Measurements from ENCODE around the gene CDHR3. TPM values are rescaled to one million over a fixed set of nuclear protein-coding genes. Genes with fewer than 3 reads are reported as not detected.

Gene CDHR3
- total and polyA plus RNA-seq, 5 donors from 2014 or later: 5.6 to 38.2 (median 8.5) TPM

GRCh38 chr7:105931179-105931578 lies 31.9 kb upstream of the CDHR3 start:
- Histone ChIP-seq H3K4me1 (ENCODE audit: control insufficient read depth, insufficient read depth, low read length, poor library complexity, severe bottlenecking) (no peaks in the 10 kb centered on the region), H3K9me3 (ENCODE audit: control insufficient read depth in 2 of 2, low read length in 2 of 2) (no peaks in the 10 kb centered on the region), H3K36me3 (ENCODE audit: control insufficient read depth, insufficient read depth, low read length) (peaks cover 19% of the 10 kb centered on the region), H3K27ac (ENCODE audit: insufficient read depth, low read length, poor library complexity, severe bottlenecking) (no peak overlapping the region), H3K27me3 (ENCODE audit: control insufficient read depth, insufficient read depth, low read length) (no peaks in the 10 kb centered on the region), H3K4me3 (ENCODE audit: low read depth, low read length) (no peak overlapping the region)
- H3K4me3 Mint-ChIP-seq: no peak overlapping the region
- H3K9me3 Mint-ChIP-seq: no peaks in the 10 kb centered on the region
- H3K27me3 Mint-ChIP-seq: no peaks in the 10 kb centered on the region
- peaks cover 4% of the 10 kb centered on the region for H3K36me3 Mint-ChIP-seq
- DNase-seq: no peak
- peaks cover 0 to 15% (median 6%) of the 10 kb centered on the region in 4 donors for H3K4me1 Mint-ChIP-seq
- H3K27ac Mint-ChIP-seq: peak overlapping the region in 1 of 3 donors; percentile 67
- ATAC-seq (ENCODE audit: low read depth in 2 of 2): no peak

GRCh38 chr7:105932835-105933477 lies 30.1 kb upstream of the CDHR3 start:
- Mint-ChIP-seq H3K27ac (peak overlapping the region in 1 of 3 donors; percentile 67), H3K4me1 (peaks cover 0 to 15% (median 3%) of the 10 kb centered on the region in 4 donors), H3K27me3 (no peaks in the 10 kb centered on the region), H3K36me3 (peaks cover 8% of the 10 kb centered on the region), H3K9me3 (no peaks in the 10 kb centered on the region), H3K4me3 (no peak overlapping the region)
- Histone ChIP-seq H3K4me1 (ENCODE audit: control insufficient read depth, insufficient read depth, low read length, poor library complexity, severe bottlenecking) (no peaks in the 10 kb centered on the region), H3K27me3 (ENCODE audit: control insufficient read depth, insufficient read depth, low read length) (no peaks in the 10 kb centered on the region), H3K27ac (ENCODE audit: insufficient read depth, low read length, poor library complexity, severe bottlenecking) (no peak overlapping the region), H3K36me3 (ENCODE audit: control insufficient read depth, insufficient read depth, low read length) (peaks cover 18% of the 10 kb centered on the region), H3K9me3 (ENCODE audit: control insufficient read depth in 2 of 2, low read length in 2 of 2) (no peaks in the 10 kb centered on the region), H3K4me3 (ENCODE audit: low read depth, low read length) (no peak overlapping the region)
- ATAC-seq (ENCODE audit: low read depth in 2 of 2) (no peak), DNase-seq (no peak)

GRCh38 chr7:105934572-105935185 lies 28.4 kb upstream of the CDHR3 start:
- no peaks in the 10 kb centered on the region for H3K27me3 ChIP-seq (ENCODE audit: control insufficient read depth, insufficient read depth, low read length)
- H3K4me3 Mint-ChIP-seq: no peak overlapping the region
- H3K9me3 ChIP-seq (ENCODE audit: control insufficient read depth in 2 of 2, low read length in 2 of 2): no peaks in the 10 kb centered on the region
- no peaks in the 10 kb centered on the region for H3K9me3 Mint-ChIP-seq
- peaks cover 0 to 11% (median 2%) of the 10 kb centered on the region in 4 donors for H3K4me1 Mint-ChIP-seq
- H3K36me3 ChIP-seq (ENCODE audit: control insufficient read depth, insufficient read depth, low read length): peaks cover 15% of the 10 kb centered on the region
- DNase-seq: peak in 1 of 3 donors; percentile 27
- peaks cover 4% of the 10 kb centered on the region for H3K36me3 Mint-ChIP-seq
- H3K4me1 ChIP-seq (ENCODE audit: control insufficient read depth, insufficient read depth, low read length, poor library complexity, severe bottlenecking): no peaks in the 10 kb centered on the region
- ATAC-seq (ENCODE audit: low read depth in 2 of 2): no peak
- peak overlapping the region in 1 of 3 donors; percentile 67 for H3K27ac Mint-ChIP-seq
- no peak overlapping the region for H3K27ac ChIP-seq (ENCODE audit: insufficient read depth, low read length, poor library complexity, severe bottlenecking)
- H3K4me3 ChIP-seq (ENCODE audit: low read depth, low read length): no peak overlapping the region
- H3K27me3 Mint-ChIP-seq: peaks cover 4% of the 10 kb centered on the region

DNA sequence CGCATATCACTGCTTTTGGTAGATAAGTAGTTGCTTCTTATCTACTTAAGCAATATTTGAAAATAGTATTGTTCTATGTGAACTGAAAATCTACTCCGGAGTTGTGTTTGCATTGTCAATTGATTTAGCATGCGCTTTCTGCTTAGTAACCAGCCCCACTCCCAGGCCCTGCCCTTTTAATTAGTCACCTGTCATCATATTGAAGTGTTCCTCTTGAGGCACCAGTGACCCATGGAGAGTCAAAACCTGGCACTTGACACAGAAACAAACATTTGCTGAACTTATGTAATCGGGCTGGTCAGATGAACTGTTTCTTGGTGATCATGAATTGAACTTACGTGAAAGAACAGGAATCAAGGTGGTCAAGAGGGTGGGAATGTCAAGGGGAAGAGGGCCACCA lies 27.8 kb upstream of the CDHR3 start:
- Histone ChIP-seq H3K27me3 (ENCODE audit: control insufficient read depth, insufficient read depth, low read length) (no peaks in the 10 kb centered on the region), H3K27ac (ENCODE audit: insufficient read depth, low read length, poor library complexity, severe bottlenecking) (no peak overlapping the region), H3K9me3 (ENCODE audit: control insufficient read depth in 2 of 2, low read length in 2 of 2) (no peaks in the 10 kb centered on the region), H3K4me1 (ENCODE audit: control insufficient read depth, insufficient read depth, low read length, poor library complexity, severe bottlenecking) (no peaks in the 10 kb centered on the region), H3K36me3 (ENCODE audit: control insufficient read depth, insufficient read depth, low read length) (peaks cover 15% of the 10 kb centered on the region), H3K4me3 (ENCODE audit: low read depth, low read length) (no peak overlapping the region)
- no peak for DNase-seq
- peaks cover 4% of the 10 kb centered on the region for H3K36me3 Mint-ChIP-seq
- no peak for ATAC-seq (ENCODE audit: low read depth in 2 of 2)
- peaks cover 0 to 11% (median 2%) of the 10 kb centered on the region in 4 donors for H3K4me1 Mint-ChIP-seq
- H3K9me3 Mint-ChIP-seq: no peaks in the 10 kb centered on the region
- no peak overlapping the region for H3K4me3 Mint-ChIP-seq
- H3K27me3 Mint-ChIP-seq: peaks cover 4% of the 10 kb centered on the region
- H3K27ac Mint-ChIP-seq: no peak overlapping the region

GRCh38 chr7:105937411-105937810 lies 25.7 kb upstream of the CDHR3 start:
- no peak overlapping the region for H3K4me3 ChIP-seq (ENCODE audit: low read depth, low read length)
- ATAC-seq (ENCODE audit: low read depth in 2 of 2): no peak

DNA sequence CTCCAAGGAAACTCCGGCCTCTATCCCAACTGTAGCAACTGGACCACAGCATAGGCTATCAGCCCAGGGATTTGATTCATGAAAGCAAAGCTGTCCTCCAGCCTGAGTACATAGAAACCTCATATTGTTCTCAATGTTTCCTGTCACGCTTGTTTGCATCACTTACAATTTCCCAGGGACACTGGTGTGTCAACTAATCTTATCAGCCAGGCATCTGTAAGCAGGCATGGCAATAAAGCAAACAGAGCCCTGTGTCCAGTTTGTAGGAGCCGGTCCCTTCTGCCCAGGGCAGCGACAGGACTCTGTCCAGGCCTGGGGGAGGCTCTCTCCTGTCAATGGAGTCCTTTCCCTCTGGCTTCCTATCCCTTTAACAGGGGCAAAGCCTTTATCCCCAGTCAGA lies 23.0 kb upstream of the CDHR3 start:
- DNase-seq (no peak), ATAC-seq (ENCODE audit: low read depth in 2 of 2) (no peak)
- Mint-ChIP-seq H3K27me3 (peaks cover 4% of the 10 kb centered on the region), H3K9me3 (peaks cover 0 to 1% (median 0%) of the 10 kb centered on the region in 7 donors), H3K27ac (no peak overlapping the region), H3K4me3 (no peak overlapping the region), H3K36me3 (peaks cover 4% of the 10 kb centered on the region), H3K4me1 (no peaks in the 10 kb centered on the region)
- no peak overlapping the region for H3K27ac ChIP-seq (ENCODE audit: insufficient read depth, low read length, poor library complexity, severe bottlenecking)
- no peaks in the 10 kb centered on the region for H3K27me3 ChIP-seq (ENCODE audit: control insufficient read depth, insufficient read depth, low read length)
- no peaks in the 10 kb centered on the region for H3K9me3 ChIP-seq (ENCODE audit: control insufficient read depth in 2 of 2, low read length in 2 of 2)
- H3K36me3 ChIP-seq (ENCODE audit: control insufficient read depth, insufficient read depth, low read length): no peaks in the 10 kb centered on the region
- H3K4me3 ChIP-seq (ENCODE audit: low read depth, low read length): no peak overlapping the region
- H3K4me1 ChIP-seq (ENCODE audit: control insufficient read depth, insufficient read depth, low read length, poor library complexity, severe bottlenecking): no peaks in the 10 kb centered on the region

More at GRCh38 chr7:105937411-105937810, 25.7 kb upstream of the CDHR3 start:
- no peaks in the 10 kb centered on the region for H3K4me1 ChIP-seq (ENCODE audit: control insufficient read depth, insufficient read depth, low read length, poor library complexity, severe bottlenecking)
- peaks cover 9% of the 10 kb centered on the region for H3K36me3 ChIP-seq (ENCODE audit: control insufficient read depth, insufficient read depth, low read length)
- H3K27ac ChIP-seq (ENCODE audit: insufficient read depth, low read length, poor library complexity, severe bottlenecking): no peak overlapping the region
- Mint-ChIP-seq H3K27ac (no peak overlapping the region), H3K4me3 (no peak overlapping the region), H3K4me1 (no peaks in the 10 kb centered on the region), H3K27me3 (peaks cover 4% of the 10 kb centered on the region), H3K36me3 (peaks cover 4% of the 10 kb centered on the region), H3K9me3 (no peaks in the 10 kb centered on the region)
- H3K27me3 ChIP-seq (ENCODE audit: control insufficient read depth, insufficient read depth, low read length): no peaks in the 10 kb centered on the region
- DNase-seq: no peak
- H3K9me3 ChIP-seq (ENCODE audit: control insufficient read depth in 2 of 2, low read length in 2 of 2): no peaks in the 10 kb centered on the region

- Mint-ChIP-seq H3K27me3 (peaks cover 4% of the 10 kb centered on the region), H3K4me3 (no peak overlapping the region), H3K4me1 (no peaks in the 10 kb centered on the region), H3K9me3 (peaks cover 0 to 1% (median 0%) of the 10 kb centered on the region in 7 donors), H3K27ac (no peak overlapping the region), H3K36me3 (peaks cover 3% of the 10 kb centered on the region)
- no peak for ATAC-seq (ENCODE audit: low read depth in 2 of 2)
- Histone ChIP-seq H3K4me1 (ENCODE audit: control insufficient read depth, insufficient read depth, low read length, poor library complexity, severe bottlenecking) (no peaks in the 10 kb centered on the region), H3K9me3 (ENCODE audit: control insufficient read depth in 2 of 2, low read length in 2 of 2) (no peaks in the 10 kb centered on the region), H3K36me3 (ENCODE audit: control insufficient read depth, insufficient read depth, low read length) (no peaks in the 10 kb centered on the region), H3K4me3 (ENCODE audit: low read depth, low read length) (no peak overlapping the region), H3K27ac (ENCODE audit: insufficient read depth, low read length, poor library complexity, severe bottlenecking) (no peak overlapping the region), H3K27me3 (ENCODE audit: control insufficient read depth, insufficient read depth, low read length) (no peaks in the 10 kb centered on the region)
- no peak for DNase-seq
Measured at GRCh38 chr7:105941596-105941995, 21.5 kb upstream of the CDHR3 start.

DNA sequence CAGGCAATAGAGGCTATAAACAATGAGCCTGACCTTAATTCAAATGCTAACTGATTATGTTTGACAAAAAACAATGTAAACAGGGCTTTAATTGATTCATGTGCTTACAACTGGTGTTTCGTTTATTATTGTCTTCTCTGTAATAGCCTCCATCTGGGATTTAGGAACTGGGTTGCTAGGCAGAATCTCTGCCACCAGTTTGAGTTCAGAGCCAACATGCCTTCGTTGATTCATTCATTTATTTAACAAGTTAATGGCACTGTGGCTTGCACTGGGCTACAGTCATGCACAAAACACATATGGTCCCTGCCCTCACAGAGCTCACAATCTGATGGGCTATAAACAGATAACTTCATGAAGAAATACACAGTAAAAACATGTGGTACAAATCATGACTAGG lies 19.6 kb upstream of the CDHR3 start:
- peaks cover 3% of the 10 kb centered on the region for H3K27me3 Mint-ChIP-seq

More for the DNA sequence above, 19.6 kb upstream of the CDHR3 start:
- H3K36me3 ChIP-seq (ENCODE audit: control insufficient read depth, insufficient read depth, low read length): no peaks in the 10 kb centered on the region
- no peak overlapping the region for H3K4me3 ChIP-seq (ENCODE audit: low read depth, low read length)
- no peak for DNase-seq
- Mint-ChIP-seq H3K9me3 (peaks cover 0 to 1% (median 0%) of the 10 kb centered on the region in 7 donors), H3K27ac (peak overlapping the region in 1 of 3 donors; percentile 4), H3K4me3 (no peak overlapping the region), H3K4me1 (no peaks in the 10 kb centered on the region), H3K36me3 (no peaks in the 10 kb centered on the region)
- H3K9me3 ChIP-seq (ENCODE audit: control insufficient read depth in 2 of 2, low read length in 2 of 2): no peaks in the 10 kb centered on the region
- H3K4me1 ChIP-seq (ENCODE audit: control insufficient read depth, insufficient read depth, low read length, poor library complexity, severe bottlenecking): no peaks in the 10 kb centered on the region
- no peak overlapping the region for H3K27ac ChIP-seq (ENCODE audit: insufficient read depth, low read length, poor library complexity, severe bottlenecking)
- ATAC-seq (ENCODE audit: low read depth in 2 of 2): no peak
- no peaks in the 10 kb centered on the region for H3K27me3 ChIP-seq (ENCODE audit: control insufficient read depth, insufficient read depth, low read length)
